ENCODE measurements around the gene MTUS2. TPM values are rescaled to one million over a fixed set of nuclear protein-coding genes. Genes with fewer than 3 reads are reported as not detected.

The MTUS2 gene
- total RNA-seq, 1 donor: 0.36 TPM

DNA sequence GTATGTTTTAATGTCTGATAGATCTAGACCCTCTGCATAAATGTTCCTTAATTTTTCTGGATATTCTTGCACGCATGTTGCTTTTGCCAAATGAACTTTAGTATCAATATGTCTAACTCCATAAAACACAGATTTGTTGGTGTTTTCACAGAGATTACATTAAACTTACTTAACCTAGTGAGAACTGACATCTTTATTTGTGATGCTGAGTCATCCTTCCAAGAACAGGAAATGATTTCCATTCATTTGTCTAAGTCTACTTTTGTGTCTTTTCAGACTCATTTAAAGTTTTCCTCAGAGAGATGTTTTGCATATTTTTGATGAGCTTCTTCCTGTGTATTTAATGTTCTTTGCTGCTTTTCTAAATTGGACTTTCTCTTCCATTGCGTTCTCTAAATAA lies 591.3 kb downstream of the MTUS2 start:
- Histone ChIP-seq H3K36me3 (ENCODE audit: insufficient read depth, low read length) (no peaks in the 10 kb centered on the region), H3K4me3 (ENCODE audit: insufficient read depth, low read length) (no peak overlapping the region), H3K4me1 (ENCODE audit: insufficient read depth, low read length) (no peaks in the 10 kb centered on the region), H3K9me3 (ENCODE audit: low read depth, low read length) (no peaks in the 10 kb centered on the region), H2AFZ (ENCODE audit: low read length) (no peak overlapping the region), H3K4me2 (ENCODE audit: insufficient read depth, low read length) (no peak overlapping the region), H3K79me2 (ENCODE audit: insufficient read depth, low read length) (no peaks in the 10 kb centered on the region), H4K20me1 (ENCODE audit: insufficient read depth, low read length) (no peaks in the 10 kb centered on the region), H3K27ac (ENCODE audit: low read depth, low read length) (no peak overlapping the region), H3K27me3 (ENCODE audit: insufficient read depth, low read length) (no peaks in the 10 kb centered on the region)
- TF ChIP-seq, protein P1, sequence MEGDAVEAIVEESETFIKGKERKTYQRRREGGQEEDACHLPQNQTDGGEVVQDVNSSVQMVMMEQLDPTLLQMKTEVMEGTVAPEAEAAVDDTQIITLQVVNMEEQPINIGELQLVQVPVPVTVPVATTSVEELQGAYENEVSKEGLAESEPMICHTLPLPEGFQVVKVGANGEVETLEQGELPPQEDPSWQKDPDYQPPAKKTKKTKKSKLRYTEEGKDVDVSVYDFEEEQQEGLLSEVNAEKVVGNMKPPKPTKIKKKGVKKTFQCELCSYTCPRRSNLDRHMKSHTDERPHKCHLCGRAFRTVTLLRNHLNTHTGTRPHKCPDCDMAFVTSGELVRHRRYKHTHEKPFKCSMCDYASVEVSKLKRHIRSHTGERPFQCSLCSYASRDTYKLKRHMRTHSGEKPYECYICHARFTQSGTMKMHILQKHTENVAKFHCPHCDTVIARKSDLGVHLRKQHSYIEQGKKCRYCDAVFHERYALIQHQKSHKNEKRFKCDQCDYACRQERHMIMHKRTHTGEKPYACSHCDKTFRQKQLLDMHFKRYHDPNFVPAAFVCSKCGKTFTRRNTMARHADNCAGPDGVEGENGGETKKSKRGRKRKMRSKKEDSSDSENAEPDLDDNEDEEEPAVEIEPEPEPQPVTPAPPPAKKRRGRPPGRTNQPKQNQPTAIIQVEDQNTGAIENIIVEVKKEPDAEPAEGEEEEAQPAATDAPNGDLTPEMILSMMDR (IDR thresholded peaks at IDR 0.05; ENCODE audit: extremely low read depth, low read depth, low read length): no peak
- DNase-seq (ENCODE audit: insufficient read length, low spot score, missing footprints): no peak

DNA sequence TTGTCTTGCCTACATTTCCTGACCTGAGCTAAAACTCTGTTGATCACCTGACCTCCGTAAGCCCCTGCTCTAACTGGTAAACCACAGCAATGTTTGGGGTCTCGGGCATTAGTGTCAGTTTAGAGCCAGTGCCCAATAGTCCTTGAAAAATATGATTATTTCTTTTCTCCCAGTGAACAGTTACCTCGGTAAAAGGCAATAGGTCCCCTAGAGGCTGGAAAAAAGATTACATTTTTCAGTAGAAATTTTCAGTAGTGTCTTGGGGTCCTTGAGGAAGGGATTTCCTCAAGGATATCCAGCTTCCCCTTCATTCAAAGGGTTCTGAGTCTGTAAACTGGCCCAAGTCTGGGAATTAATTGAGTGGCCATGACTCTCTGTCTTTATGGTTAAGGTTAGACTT lies 597.9 kb downstream of the MTUS2 start:
- H4K20me1 ChIP-seq (ENCODE audit: insufficient read depth, low read length): no peaks in the 10 kb centered on the region
- TF ChIP-seq, protein P1 (IDR thresholded peaks at IDR 0.05; ENCODE audit: extremely low read depth, low read depth, low read length): peak; percentile 29

GRCh38 chr13:29421118-29421517 lies 601.0 kb downstream of the MTUS2 start:
- Histone ChIP-seq H3K36me3 (ENCODE audit: insufficient read depth, low read length) (no peaks in the 10 kb centered on the region), H3K79me2 (ENCODE audit: insufficient read depth, low read length) (no peaks in the 10 kb centered on the region), H3K4me1 (ENCODE audit: insufficient read depth, low read length) (no peaks in the 10 kb centered on the region), H3K4me3 (ENCODE audit: insufficient read depth, low read length) (no peak overlapping the region), H2AFZ (ENCODE audit: low read length) (no peak overlapping the region), H3K4me2 (ENCODE audit: insufficient read depth, low read length) (no peak overlapping the region), H3K9me3 (ENCODE audit: low read depth, low read length) (no peaks in the 10 kb centered on the region), H3K27ac (ENCODE audit: low read depth, low read length) (no peak overlapping the region), H3K27me3 (ENCODE audit: insufficient read depth, low read length) (peaks cover 38% of the 10 kb centered on the region), H4K20me1 (ENCODE audit: insufficient read depth, low read length) (no peaks in the 10 kb centered on the region)
- TF ChIP-seq, protein P1 (IDR thresholded peaks at IDR 0.05; ENCODE audit: extremely low read depth, low read depth, low read length): no peak
- no peak for DNase-seq (ENCODE audit: insufficient read length, low spot score, missing footprints)

More for the DNA sequence above, 597.9 kb downstream of the MTUS2 start:
- peaks cover 32% of the 10 kb centered on the region for H3K27me3 ChIP-seq (ENCODE audit: insufficient read depth, low read length)
- H3K4me1 ChIP-seq (ENCODE audit: insufficient read depth, low read length): no peaks in the 10 kb centered on the region
- H3K79me2 ChIP-seq (ENCODE audit: insufficient read depth, low read length): no peaks in the 10 kb centered on the region
- no peaks in the 10 kb centered on the region for H3K36me3 ChIP-seq (ENCODE audit: insufficient read depth, low read length)
- no peak for DNase-seq (ENCODE audit: insufficient read length, low spot score, missing footprints)
- no peak overlapping the region for H3K4me2 ChIP-seq (ENCODE audit: insufficient read depth, low read length)
- no peak overlapping the region for H2AFZ ChIP-seq (ENCODE audit: low read length)
- no peak overlapping the region for H3K27ac ChIP-seq (ENCODE audit: low read depth, low read length)
- H3K9me3 ChIP-seq (ENCODE audit: low read depth, low read length): no peaks in the 10 kb centered on the region
- H3K4me3 ChIP-seq (ENCODE audit: insufficient read depth, low read length): no peak overlapping the region

DNA sequence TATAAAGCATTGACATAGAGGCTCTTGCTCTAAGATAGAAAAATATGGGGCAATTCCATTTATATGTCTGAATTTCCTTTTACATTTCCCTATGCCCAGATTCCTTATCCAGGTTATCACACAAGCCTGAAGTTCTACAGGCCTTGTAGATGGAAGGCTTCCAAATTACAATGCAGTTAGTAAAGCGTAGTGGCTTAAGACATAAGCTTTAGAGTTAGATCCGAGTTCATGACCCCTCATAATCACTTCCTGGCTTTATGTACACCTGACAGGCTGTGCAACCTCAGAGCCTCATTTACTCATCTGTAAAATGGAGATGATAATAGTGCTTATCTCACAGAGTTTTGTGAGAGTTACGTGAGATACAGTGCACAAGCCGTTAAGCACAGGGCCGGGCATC lies 601.9 kb downstream of the MTUS2 start:
- H3K4me2 ChIP-seq (ENCODE audit: insufficient read depth, low read length): no peak overlapping the region
- no peak overlapping the region for H2AFZ ChIP-seq (ENCODE audit: low read length)
- no peaks in the 10 kb centered on the region for H3K4me1 ChIP-seq (ENCODE audit: insufficient read depth, low read length)
- TF ChIP-seq, protein P1 (IDR thresholded peaks at IDR 0.05; ENCODE audit: extremely low read depth, low read depth, low read length): no peak
- peaks cover 47% of the 10 kb centered on the region for H3K27me3 ChIP-seq (ENCODE audit: insufficient read depth, low read length)
- DNase-seq (ENCODE audit: insufficient read length, low spot score, missing footprints): no peak
- H3K79me2 ChIP-seq (ENCODE audit: insufficient read depth, low read length): no peaks in the 10 kb centered on the region
- no peak overlapping the region for H3K27ac ChIP-seq (ENCODE audit: low read depth, low read length)
- no peaks in the 10 kb centered on the region for H3K9me3 ChIP-seq (ENCODE audit: low read depth, low read length)
- no peaks in the 10 kb centered on the region for H3K36me3 ChIP-seq (ENCODE audit: insufficient read depth, low read length)
- H4K20me1 ChIP-seq (ENCODE audit: insufficient read depth, low read length): no peaks in the 10 kb centered on the region
- H3K4me3 ChIP-seq (ENCODE audit: insufficient read depth, low read length): no peak overlapping the region

All from osteoblast (primary cell).